Ascending aorta (tissue), 2 donors: ENCODE results near the gene TMEM132D. TPM values are rescaled to one million over a fixed set of nuclear protein-coding genes. Genes with fewer than 3 reads are reported as not detected.

ENCODE experiments used
- DNase-seq, 2 donors: peaks; one replicate each; pipeline ENCODE4 v3.0.0-alpha.2; 2019; ENCODE audit warnings: low spot score in 2 of 2
- H3K27ac ChIP-seq, 2 donors: fragments of 200-600 bp; sonication (generic); one replicate each; pipeline ENCODE4 v1.5.1; 2016 to 2017; ENCODE audit warnings: mild to moderate bottlenecking in 1 of 2
- H3K27me3 ChIP-seq: fragments of 200-600 bp; sonication (generic); one replicate; pipeline ENCODE4 v1.5.1; 2017
- H3K36me3 ChIP-seq, 2 donors: fragments of 200-600 bp; sonication (generic); one replicate each; pipeline ENCODE4 v1.5.1; 2016
- H3K4me1 ChIP-seq, 2 donors: fragments of 200-600 bp; sonication (generic); one replicate each; pipeline ENCODE4 v1.5.1; 2016 to 2017; ENCODE audit warnings: mild to moderate bottlenecking in 1 of 2
- H3K4me3 ChIP-seq, 2 donors: fragments of 200-600 bp; sonication (generic); one replicate each; pipeline ENCODE4 v1.5.1; 2016 to 2017; ENCODE audit warnings: mild to moderate bottlenecking in 1 of 2
- H3K9me3 ChIP-seq, 2 donors: fragments of 200-600 bp; sonication (generic); one replicate each; pipeline ENCODE4 v1.5.1; 2016
- CTCF ChIP-seq, 3 experiments: fragments of 200-600 bp in 2 of 3; fragments of 450-650 bp in 1 of 3; sonication (generic) in 2 of 3; IDR thresholded peaks; one replicate each; pipeline ENCODE4 v1.5.1; 2016 to 2019; ENCODE audit warnings: antibody characterized with exemption in 3 of 3, mild to moderate bottlenecking in 1 of 3, moderate library complexity in 1 of 3
- intact Hi-C: fragments of 100-400 bp; cut with DNase I; formaldehyde crosslinking; loops from one replicate; pipeline ENCODE4 v1.15.1; 2023
- total RNA-seq: library from RNA; depleted of rRNA; stranded (reverse); fragments of >200 nt; gene quantifications from one replicate; pipeline ENCODE4 v1.1.0, GENCODE V29; 2016

Gene TMEM132D
- total RNA-seq, 1 donor from 2014 or later = not detected

- no peaks in the 10 kb centered on the region for H3K9me3 ChIP-seq
- H3K27me3 ChIP-seq = no peaks in the 10 kb centered on the region
- no peaks in the 10 kb centered on the region for H3K36me3 ChIP-seq
- no peak overlapping the region for H3K27ac ChIP-seq
- TF ChIP-seq CTCF (IDR thresholded peaks at IDR 0.05) = no peak
- no peak overlapping the region for H3K4me3 ChIP-seq
- intact Hi-C loops = no loop called here
- no peak for DNase-seq
- no peaks in the 10 kb centered on the region for H3K4me1 ChIP-seq
Measured at GRCh38 chr12:129790930-129791329, 112.9 kb downstream of the TMEM132D start.

- H3K4me3 ChIP-seq = no peak overlapping the region
- H3K4me1 ChIP-seq = no peaks in the 10 kb centered on the region
- no peaks in the 10 kb centered on the region for H3K9me3 ChIP-seq
- intact Hi-C loops = no loop called here
- TF ChIP-seq CTCF (IDR thresholded peaks at IDR 0.05) = no peak
- no peak overlapping the region for H3K27ac ChIP-seq
- no peak for DNase-seq
- no peaks in the 10 kb centered on the region for H3K36me3 ChIP-seq
- no peaks in the 10 kb centered on the region for H3K27me3 ChIP-seq
Measured at GRCh38 chr12:129790331-129790730, 113.5 kb downstream of the TMEM132D start.

- Histone ChIP-seq H3K27me3 (no peaks in the 10 kb centered on the region), H3K36me3 (no peaks in the 10 kb centered on the region), H3K9me3 (no peaks in the 10 kb centered on the region), H3K4me1 (no peaks in the 10 kb centered on the region), H3K4me3 (no peak overlapping the region), H3K27ac (no peak overlapping the region)
- intact Hi-C loops = no loop called here
- no peak for TF ChIP-seq CTCF (IDR thresholded peaks at IDR 0.05)
- DNase-seq = no peak
Measured at GRCh38 chr12:129789921-129790320, 113.9 kb downstream of the TMEM132D start.

GRCh38 chr12:129788506-129789084 is 115.2 kb downstream of the TMEM132D start:
- H3K9me3 ChIP-seq = no peaks in the 10 kb centered on the region
- no peaks in the 10 kb centered on the region for H3K4me1 ChIP-seq
- no peak overlapping the region for H3K27ac ChIP-seq
- no peaks in the 10 kb centered on the region for H3K27me3 ChIP-seq
- H3K4me3 ChIP-seq = no peak overlapping the region
- TF ChIP-seq CTCF (IDR thresholded peaks at IDR 0.05) = no peak
- no peaks in the 10 kb centered on the region for H3K36me3 ChIP-seq
- DNase-seq = no peak
- intact Hi-C loops = no loop called here

GRCh38 chr12:129779989-129780388 is 123.8 kb downstream of the TMEM132D start:
- TF ChIP-seq CTCF (IDR thresholded peaks at IDR 0.05) = no peak
- Histone ChIP-seq H3K9me3 (no peaks in the 10 kb centered on the region), H3K27me3 (no peaks in the 10 kb centered on the region), H3K27ac (no peak overlapping the region), H3K4me3 (no peak overlapping the region), H3K4me1 (no peaks in the 10 kb centered on the region), H3K36me3 (no peaks in the 10 kb centered on the region)
- DNase-seq = no peak
- intact Hi-C loops = no loop called here

GRCh38 chr12:129779033-129779432 is 124.8 kb downstream of the TMEM132D start:
- intact Hi-C loops = no loop called here
- Histone ChIP-seq H3K27me3 (no peaks in the 10 kb centered on the region), H3K4me3 (no peak overlapping the region), H3K36me3 (no peaks in the 10 kb centered on the region), H3K27ac (no peak overlapping the region), H3K4me1 (no peaks in the 10 kb centered on the region), H3K9me3 (no peaks in the 10 kb centered on the region)
- DNase-seq = no peak
- TF ChIP-seq CTCF (IDR thresholded peaks at IDR 0.05) = no peak
